ENCODE results near the gene SLC6A6.

The SLC6A6 gene

GRCh38 chr3:14490831-14491230 is 88.4 kb downstream of the SLC6A6 start:
- no peak overlapping the region for H3K9ac ChIP-seq (ENCODE audit: low read depth, low read length)
- no peak overlapping the region for H3K4me3 ChIP-seq (ENCODE audit: low read depth, low read length)
- no peaks in the 10 kb centered on the region for H3K9me3 ChIP-seq (ENCODE audit: control insufficient read depth, insufficient read depth, low read length)
- H3K36me3 ChIP-seq (ENCODE audit: control insufficient read depth, insufficient read depth, low read length), result peaks cover 12% of the 10 kb centered on the region
- no peaks in the 10 kb centered on the region for H3K27me3 ChIP-seq (ENCODE audit: control insufficient read depth, insufficient read depth, low read length)
- no peaks in the 10 kb centered on the region for H3K4me1 ChIP-seq (ENCODE audit: control insufficient read depth, insufficient read depth, low read length)

- H3K4me3 ChIP-seq (ENCODE audit: low read depth, low read length), result no peak overlapping the region
- H3K4me1 ChIP-seq (ENCODE audit: control insufficient read depth, insufficient read depth, low read length), result no peaks in the 10 kb centered on the region
- H3K9ac ChIP-seq (ENCODE audit: low read depth, low read length), result no peak overlapping the region
- no peaks in the 10 kb centered on the region for H3K27me3 ChIP-seq (ENCODE audit: control insufficient read depth, insufficient read depth, low read length)
- H3K9me3 ChIP-seq (ENCODE audit: control insufficient read depth, insufficient read depth, low read length), result no peaks in the 10 kb centered on the region
- peaks cover 12% of the 10 kb centered on the region for H3K36me3 ChIP-seq (ENCODE audit: control insufficient read depth, insufficient read depth, low read length)
Observed at GRCh38 chr3:14491396-14492190, 89.2 kb downstream of the SLC6A6 start.

GRCh38 chr3:14492948-14493881 is 90.8 kb downstream of the SLC6A6 start:
- Histone ChIP-seq H3K9me3 (ENCODE audit: control insufficient read depth, insufficient read depth, low read length) (no peaks in the 10 kb centered on the region), H3K27me3 (ENCODE audit: control insufficient read depth, insufficient read depth, low read length) (no peaks in the 10 kb centered on the region), H3K4me3 (ENCODE audit: low read depth, low read length) (no peak overlapping the region), H3K36me3 (ENCODE audit: control insufficient read depth, insufficient read depth, low read length) (peaks cover 10% of the 10 kb centered on the region), H3K4me1 (ENCODE audit: control insufficient read depth, insufficient read depth, low read length) (no peaks in the 10 kb centered on the region), H3K9ac (ENCODE audit: low read depth, low read length) (no peak overlapping the region)

GRCh38 chr3:14494279-14494972 is 92.0 kb downstream of the SLC6A6 start:
- no peaks in the 10 kb centered on the region for H3K27me3 ChIP-seq (ENCODE audit: control insufficient read depth, insufficient read depth, low read length)
- no peak overlapping the region for H3K9ac ChIP-seq (ENCODE audit: low read depth, low read length)
- no peaks in the 10 kb centered on the region for H3K9me3 ChIP-seq (ENCODE audit: control insufficient read depth, insufficient read depth, low read length)
- no peak overlapping the region for H3K4me3 ChIP-seq (ENCODE audit: low read depth, low read length)
- no peaks in the 10 kb centered on the region for H3K4me1 ChIP-seq (ENCODE audit: control insufficient read depth, insufficient read depth, low read length)
- H3K36me3 ChIP-seq (ENCODE audit: control insufficient read depth, insufficient read depth, low read length), result peaks cover 4% of the 10 kb centered on the region

GRCh38 chr3:14494973-14495300 is 92.5 kb downstream of the SLC6A6 start:
- Histone ChIP-seq H3K4me1 (ENCODE audit: control insufficient read depth, insufficient read depth, low read length) (no peaks in the 10 kb centered on the region), H3K9ac (ENCODE audit: low read depth, low read length) (no peak overlapping the region)

GRCh38 chr3:14496351-14496750 is 93.9 kb downstream of the SLC6A6 start:
- no peaks in the 10 kb centered on the region for H3K9me3 ChIP-seq (ENCODE audit: control insufficient read depth, insufficient read depth, low read length)
- H3K9ac ChIP-seq (ENCODE audit: low read depth, low read length), result no peak overlapping the region
- H3K27me3 ChIP-seq (ENCODE audit: control insufficient read depth, insufficient read depth, low read length), result no peaks in the 10 kb centered on the region
- peaks cover 3% of the 10 kb centered on the region for H3K36me3 ChIP-seq (ENCODE audit: control insufficient read depth, insufficient read depth, low read length)
- no peak overlapping the region for H3K4me3 ChIP-seq (ENCODE audit: low read depth, low read length)
- H3K4me1 ChIP-seq (ENCODE audit: control insufficient read depth, insufficient read depth, low read length), result no peaks in the 10 kb centered on the region

More at GRCh38 chr3:14494973-14495300, 92.5 kb downstream of the SLC6A6 start:
- no peak overlapping the region for H3K4me3 ChIP-seq (ENCODE audit: low read depth, low read length)
- H3K27me3 ChIP-seq (ENCODE audit: control insufficient read depth, insufficient read depth, low read length), result no peaks in the 10 kb centered on the region
- H3K36me3 ChIP-seq (ENCODE audit: control insufficient read depth, insufficient read depth, low read length), result peaks cover 3% of the 10 kb centered on the region
- H3K9me3 ChIP-seq (ENCODE audit: control insufficient read depth, insufficient read depth, low read length), result no peaks in the 10 kb centered on the region

- no peak overlapping the region for H3K4me3 ChIP-seq (ENCODE audit: low read depth, low read length)
- H3K36me3 ChIP-seq (ENCODE audit: control insufficient read depth, insufficient read depth, low read length), result peaks cover 3% of the 10 kb centered on the region
- H3K9me3 ChIP-seq (ENCODE audit: control insufficient read depth, insufficient read depth, low read length), result no peaks in the 10 kb centered on the region
- no peaks in the 10 kb centered on the region for H3K27me3 ChIP-seq (ENCODE audit: control insufficient read depth, insufficient read depth, low read length)
- H3K9ac ChIP-seq (ENCODE audit: low read depth, low read length), result no peak overlapping the region
- H3K4me1 ChIP-seq (ENCODE audit: control insufficient read depth, insufficient read depth, low read length), result no peaks in the 10 kb centered on the region
Observed at GRCh38 chr3:14497321-14497720, 94.9 kb downstream of the SLC6A6 start.

- H3K9ac ChIP-seq (ENCODE audit: low read depth, low read length), result no peak overlapping the region
- no peaks in the 10 kb centered on the region for H3K4me1 ChIP-seq (ENCODE audit: control insufficient read depth, insufficient read depth, low read length)
- peaks cover 4% of the 10 kb centered on the region for H3K36me3 ChIP-seq (ENCODE audit: control insufficient read depth, insufficient read depth, low read length)
- H3K4me3 ChIP-seq (ENCODE audit: low read depth, low read length), result no peak overlapping the region
- no peaks in the 10 kb centered on the region for H3K27me3 ChIP-seq (ENCODE audit: control insufficient read depth, insufficient read depth, low read length)
- H3K9me3 ChIP-seq (ENCODE audit: control insufficient read depth, insufficient read depth, low read length), result no peaks in the 10 kb centered on the region
Observed at GRCh38 chr3:14502472-14502871, 100.1 kb downstream of the SLC6A6 start.

GRCh38 chr3:14503033-14503705 is 100.8 kb downstream of the SLC6A6 start:
- Histone ChIP-seq H3K4me1 (ENCODE audit: control insufficient read depth, insufficient read depth, low read length) (no peaks in the 10 kb centered on the region), H3K36me3 (ENCODE audit: control insufficient read depth, insufficient read depth, low read length) (peaks cover 4% of the 10 kb centered on the region), H3K9ac (ENCODE audit: low read depth, low read length) (no peak overlapping the region), H3K27me3 (ENCODE audit: control insufficient read depth, insufficient read depth, low read length) (no peaks in the 10 kb centered on the region), H3K9me3 (ENCODE audit: control insufficient read depth, insufficient read depth, low read length) (no peaks in the 10 kb centered on the region), H3K4me3 (ENCODE audit: low read depth, low read length) (no peak overlapping the region)

GRCh38 chr3:14503706-14504065 is 101.3 kb downstream of the SLC6A6 start:
- no peaks in the 10 kb centered on the region for H3K9me3 ChIP-seq (ENCODE audit: control insufficient read depth, insufficient read depth, low read length)
- H3K27me3 ChIP-seq (ENCODE audit: control insufficient read depth, insufficient read depth, low read length), result no peaks in the 10 kb centered on the region
- peaks cover 4% of the 10 kb centered on the region for H3K36me3 ChIP-seq (ENCODE audit: control insufficient read depth, insufficient read depth, low read length)
- no peak overlapping the region for H3K4me3 ChIP-seq (ENCODE audit: low read depth, low read length)
- no peak overlapping the region for H3K9ac ChIP-seq (ENCODE audit: low read depth, low read length)
- H3K4me1 ChIP-seq (ENCODE audit: control insufficient read depth, insufficient read depth, low read length), result no peaks in the 10 kb centered on the region

All from iPS-15b (cell line).